ENCODE data around the gene PPP1R12C. TPM values are rescaled to one million over a fixed set of nuclear protein-coding genes. Genes with fewer than 3 reads are reported as not detected.

PPP1R12C gene
- total RNA-seq, 1 experiment from 2014 or later, result 92.3 TPM

GRCh38 chr19:55146705-55147273 is 29.4 kb upstream of the PPP1R12C start (continued):
- TF ChIP-seq PRDM15 (CRISPR knock-in tag; IDR thresholded peaks at IDR 0.05), result no peak
- TF ChIP-seq SP1 (CRISPR knock-in tag; conservative IDR thresholded peaks at IDR 0.05), result peak; percentile 87
- peak; percentile 63; the same call in 1 of the 2 replicates for TF ChIP-seq FOXK1 (CRISPR knock-in tag; IDR thresholded peaks at IDR 0.05)
- TF ChIP-seq FOXJ3 (CRISPR knock-in tag; IDR thresholded peaks at IDR 0.05; ENCODE audit: borderline replicate concordance), result no peak
- TF ChIP-seq ATF2 (CRISPR knock-in tag; IDR thresholded peaks at IDR 0.05; ENCODE audit: borderline replicate concordance, low read depth), result no peak
- TF ChIP-seq IRF1 (CRISPR knock-in tag; IDR thresholded peaks at IDR 0.05), result no peak
- no peak for TF ChIP-seq ZNF416 (CRISPR knock-in tag; IDR thresholded peaks at IDR 0.05)
- TF ChIP-seq NFE2L1 (CRISPR knock-in tag; IDR thresholded peaks at IDR 0.05), result no peak
- TF ChIP-seq ZSCAN18 (CRISPR knock-in tag; IDR thresholded peaks at IDR 0.05), result no peak
- TF ChIP-seq ETV6 (CRISPR knock-in tag; IDR thresholded peaks at IDR 0.05), result no peak

GRCh38 chr19:55146078-55146704 is 28.8 kb upstream of the PPP1R12C start:
- ChIA-PET CTCF (interaction anchor here (0.5 to 3.2 kb wide), 51 partner anchors 8 to 947 kb away, joined by 3 to 108 read pairs (median 4); partner anchors contain the start of genes DNAAF3, EPS8L1, FIZ1 and HSPBP1), POLR2A (interaction anchor here (0.6 to 2.5 kb wide), 8 partner anchors 10 to 193 kb away, joined by 3 to 11 read pairs (median 4); partner anchors contain the start of genes KMT5C and PPP6R1)
- no peaks in the 10 kb centered on the region for H3K9me3 Mint-ChIP-seq
- ATAC-seq (peak; percentile 33), DNase-seq (ENCODE audit: low spot score) (peak; percentile 79)
- H3K27ac Mint-ChIP-seq, result no peak overlapping the region
- peaks cover 4% of the 10 kb centered on the region; the same call in 1 of the 2 replicates for H3K36me3 Mint-ChIP-seq
- H3K27me3 Mint-ChIP-seq (ENCODE audit: low read depth), result peaks cover 26% of the 10 kb centered on the region
- H3K4me1 Mint-ChIP-seq, result peaks cover 39% of the 10 kb centered on the region
- peak overlapping the region; percentile 65 for H3K4me3 Mint-ChIP-seq
- no peak for TF ChIP-seq SMAD3 (CRISPR knock-in tag; IDR thresholded peaks at IDR 0.05; ENCODE audit: borderline replicate concordance)
- TF ChIP-seq CTCF (IDR thresholded peaks at IDR 0.05), result peak; percentile 75

- H3K9me3 Mint-ChIP-seq, result no peaks in the 10 kb centered on the region
- H3K27ac Mint-ChIP-seq, result no peak overlapping the region
- ATAC-seq, result no peak
- ChIA-PET CTCF (interaction anchor here (1.0 to 3.2 kb wide), 10 partner anchors 10 to 194 kb away, joined by 4 to 108 read pairs (median 18); partner anchors contain the start of genes DNAAF3, KMT5C, PPP1R12C and PPP6R1), POLR2A (no interaction called here)
- H3K4me1 Mint-ChIP-seq, result peaks cover 38% of the 10 kb centered on the region
- H3K27me3 Mint-ChIP-seq (ENCODE audit: low read depth), result peaks cover 23% of the 10 kb centered on the region
- H3K36me3 Mint-ChIP-seq, result peaks cover 8% of the 10 kb centered on the region
- TF ChIP-seq ZSCAN18 (CRISPR knock-in tag; IDR thresholded peaks at IDR 0.05) (no peak), ZNF263 (CRISPR knock-in tag; IDR thresholded peaks at IDR 0.05; ENCODE audit: low read depth) (peak; percentile 65; the same call in 1 of the 2 replicates)
- DNase-seq (ENCODE audit: low spot score), result no peak
- H3K4me3 Mint-ChIP-seq, result peak overlapping the region; percentile 65
These were observed 27.8 kb upstream of the PPP1R12C start for GRCh38 chr19:55145232-55145631.

Data from WTC11 (cell line).